ENCODE results near the gene PADI2. TPM values are rescaled to one million over a fixed set of nuclear protein-coding genes. Genes with fewer than 3 reads are reported as not detected.

Gene PADI2
- total RNA-seq = 0.12 TPM in 1 of 2 replicates, not detected in the other

GRCh38 chr1:17119076-17119772 lies at the start of gene PADI2:
Gene PADI2 (minus strand): TSS chr1:17119451. CDS start chr1:17119371, 80 bp downstream.

GRCh38 chr1:17053685-17054410 lies 65.4 kb downstream of the PADI2 start, which contains the start of gene SDHB:
Gene SDHB (minus strand): TSS chr1:17054032. CDS start chr1:17054019, 13 bp downstream.

Other genes starting within 250 kb of the PADI2 start
- under 0.01 TPM in 2 replicates for gene RNU1-2, start 223.5 kb downstream of the PADI2 start, total RNA-seq
- gene CROCC, start 197.5 kb downstream of the PADI2 start, total RNA-seq = 14.2 and 15.8 TPM in 2 replicates
- gene MFAP2, start 138.8 kb downstream of the PADI2 start, total RNA-seq = 118 and 137 TPM in 2 replicates
- gene ATP13A2, start 107.5 kb downstream of the PADI2 start, total RNA-seq = 26.8 and 40.1 TPM in 2 replicates
- 67.0 and 88.7 TPM in 2 replicates for gene SDHB, start 65.4 kb downstream of the PADI2 start, total RNA-seq
- 0.82 TPM in 1 of 2 replicates, not detected in the other for gene PADI1, start 85.7 kb upstream of the PADI2 start, total RNA-seq
- not detected in 2 replicates for gene PADI3, start 129.6 kb upstream of the PADI2 start, total RNA-seq
- not detected in 2 replicates for gene PADI4, start 188.7 kb upstream of the PADI2 start, total RNA-seq